ENCODE measurements around the gene KCNMA1.

Gene KCNMA1

DNA sequence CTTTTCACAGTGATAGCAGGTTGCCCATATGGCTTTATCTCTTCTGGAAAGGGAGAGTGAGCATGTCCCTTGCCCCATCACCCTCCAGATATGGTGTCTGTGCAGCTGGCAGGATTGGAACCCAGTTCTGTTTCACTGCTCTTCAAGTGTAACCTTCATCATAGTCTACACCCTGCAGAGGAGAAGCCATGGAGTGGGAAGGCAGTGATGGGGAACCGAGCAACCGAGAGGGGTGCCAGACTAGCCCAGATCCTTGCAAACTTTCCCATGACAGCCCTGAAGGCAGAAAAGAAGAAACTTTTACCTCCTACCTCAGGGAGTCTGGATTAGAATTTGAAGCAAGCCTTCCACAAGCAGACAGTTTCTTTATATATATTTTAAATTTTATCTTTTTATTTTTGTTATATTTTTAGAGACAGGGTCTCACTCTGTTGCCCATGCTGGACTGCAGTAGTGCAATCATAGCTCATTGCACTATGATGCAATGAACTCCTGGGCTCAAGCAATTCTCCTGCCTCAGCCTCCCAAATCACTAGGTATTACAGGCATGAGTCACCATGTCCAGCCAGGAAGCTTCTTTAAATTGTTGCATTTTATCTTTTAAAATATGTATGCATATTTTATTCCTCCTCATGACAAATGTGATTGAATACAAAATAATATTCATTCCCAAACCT, 133.3 kb downstream of the KCNMA1 start:
- no peak for DNase-seq

GRCh38 chr10:77501846-77502261, 135.8 kb downstream of the KCNMA1 start:
- no peak for DNase-seq

DNA sequence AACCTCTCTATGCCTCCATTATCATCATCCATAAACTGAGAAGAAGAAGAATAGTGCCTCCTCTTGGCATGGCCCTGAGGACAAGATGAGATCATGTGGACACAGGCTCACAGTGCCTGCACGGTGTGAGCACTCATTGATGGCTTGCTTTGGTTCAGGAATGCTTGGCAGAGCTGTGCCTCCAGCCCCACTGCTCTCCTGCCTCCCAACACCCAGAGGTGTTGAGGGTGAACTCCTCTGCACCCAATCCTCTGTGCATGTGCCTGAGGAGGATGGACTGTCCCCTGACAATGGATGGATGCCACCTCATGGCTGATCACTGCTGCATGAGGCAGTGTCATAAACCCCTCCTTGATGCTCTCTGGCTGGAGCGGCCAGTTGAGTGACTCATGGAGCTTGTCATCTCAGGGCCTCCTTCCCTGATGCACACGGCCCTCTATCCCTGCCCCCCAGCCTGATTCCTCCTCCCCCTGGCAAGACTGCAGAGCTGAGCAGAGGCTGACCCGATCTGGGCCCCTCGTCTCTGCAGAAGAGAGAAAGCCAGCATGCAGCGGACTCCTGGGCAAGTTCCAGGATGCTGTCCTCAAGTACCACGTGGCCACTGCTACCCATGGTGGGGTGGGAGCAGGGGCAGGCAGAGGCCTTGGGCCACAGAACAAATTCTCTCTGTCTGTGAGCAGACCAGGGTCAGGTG, 136.3 kb downstream of the KCNMA1 start:
- DNase-seq = no peak

GRCh38 chr10:77500754-77501151, 136.9 kb downstream of the KCNMA1 start:
- DNase-seq = no peak

DNA sequence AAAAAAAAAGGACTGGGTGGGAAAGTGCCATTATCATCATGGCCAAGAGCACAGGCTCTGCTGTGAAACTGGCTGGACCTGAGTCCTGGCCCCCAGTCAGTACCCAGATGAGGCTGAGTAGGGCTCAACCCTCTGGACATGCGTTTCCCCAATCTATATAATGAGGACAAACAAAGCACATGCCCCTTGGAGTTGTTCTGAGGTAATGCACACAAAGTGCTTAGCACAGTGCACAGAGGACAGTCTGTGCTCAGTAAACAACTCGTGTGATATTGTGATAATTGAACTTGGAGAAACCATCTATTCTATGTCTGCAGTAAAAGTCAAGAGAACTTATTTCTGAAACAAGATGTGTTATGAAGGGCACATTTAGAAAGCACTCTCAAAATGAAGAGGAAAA, 138.8 kb downstream of the KCNMA1 start:
- DNase-seq = no peak

DNA sequence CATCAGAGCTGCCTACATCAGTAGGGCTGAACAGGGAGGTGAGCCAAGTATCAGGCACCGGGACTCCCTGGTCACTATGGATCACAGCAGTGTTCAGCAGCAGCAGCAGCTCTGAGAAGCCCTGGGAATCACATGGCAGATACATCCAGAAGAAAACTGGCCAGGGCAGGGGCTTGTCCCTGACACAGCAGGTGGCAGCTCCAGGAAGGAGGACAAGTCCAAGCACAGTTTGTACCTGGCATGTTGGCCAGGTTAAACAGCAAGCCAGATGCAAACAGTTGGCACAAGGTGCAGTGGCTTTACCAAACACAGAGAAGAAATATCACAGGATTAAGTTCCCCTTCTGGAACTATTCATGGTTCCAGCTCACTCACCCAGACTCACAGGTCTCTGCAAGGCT, 139.4 kb downstream of the KCNMA1 start:
- no peak for DNase-seq

- no peak for DNase-seq
Observed at GRCh38 chr10:77497748-77498147, 139.9 kb downstream of the KCNMA1 start.

DNA sequence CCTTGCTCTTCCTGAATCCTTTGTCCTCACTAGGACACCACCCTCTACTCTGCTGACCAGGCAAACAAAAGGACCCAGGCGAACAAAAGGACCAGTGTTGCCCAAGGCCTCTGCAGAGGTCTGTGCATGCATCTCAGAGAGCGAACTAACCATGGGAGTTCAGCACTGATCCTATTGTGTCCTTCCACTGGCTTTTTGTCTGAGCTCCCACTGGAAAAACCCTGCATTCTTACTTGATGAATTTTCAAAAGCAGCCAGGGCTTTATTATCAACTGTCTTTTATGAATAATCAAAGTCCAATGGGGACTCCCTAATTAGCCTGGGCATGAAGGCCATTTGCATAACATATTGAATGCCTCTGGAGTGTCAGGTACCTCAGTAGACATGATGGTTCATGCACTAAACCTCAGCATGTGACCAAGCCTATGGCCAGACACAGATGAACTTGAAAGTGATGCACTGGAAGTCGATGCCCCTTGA, 140.6 kb downstream of the KCNMA1 start:
- no peak for DNase-seq

DNA sequence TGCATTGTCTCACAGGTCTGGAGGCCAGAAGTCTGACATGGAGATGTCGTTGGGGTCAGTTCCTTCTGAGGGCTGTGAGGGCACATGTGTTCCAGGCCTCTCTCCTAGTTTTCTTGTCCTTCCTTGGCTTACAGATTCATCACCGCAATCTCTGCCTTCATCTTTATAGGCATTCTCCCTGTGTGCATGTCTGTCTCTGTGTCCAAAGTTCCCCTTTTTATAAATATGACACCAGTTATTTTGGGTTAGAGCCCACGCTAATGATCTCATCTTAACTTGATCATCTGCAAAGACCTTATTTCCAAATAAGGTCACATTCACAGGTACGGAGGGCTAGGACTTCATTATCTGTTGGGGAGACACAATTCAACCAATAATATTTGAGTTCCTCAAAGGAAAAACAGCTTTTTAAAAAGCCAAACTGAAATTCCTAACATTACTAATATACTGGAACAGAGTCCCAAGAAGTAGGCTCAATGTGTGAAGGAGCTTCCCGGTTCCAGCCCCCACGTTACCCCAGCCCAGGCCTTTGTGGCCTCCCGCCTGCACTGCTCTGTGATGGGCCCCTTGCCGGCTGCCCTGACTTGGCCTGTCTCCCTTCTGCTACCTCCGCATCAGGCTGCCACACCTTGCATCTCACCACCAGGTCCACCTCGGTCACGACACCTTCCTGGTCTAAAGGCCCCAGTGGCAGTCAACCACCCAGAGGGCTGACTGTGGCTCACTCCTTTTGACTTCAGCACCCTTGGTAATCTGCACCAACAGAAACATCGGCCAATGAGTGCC, 142.7 kb downstream of the KCNMA1 start:
- DNase-seq = no peak

GRCh38 chr10:77494327-77494726, 143.3 kb downstream of the KCNMA1 start:
- no peak for DNase-seq

DNA sequence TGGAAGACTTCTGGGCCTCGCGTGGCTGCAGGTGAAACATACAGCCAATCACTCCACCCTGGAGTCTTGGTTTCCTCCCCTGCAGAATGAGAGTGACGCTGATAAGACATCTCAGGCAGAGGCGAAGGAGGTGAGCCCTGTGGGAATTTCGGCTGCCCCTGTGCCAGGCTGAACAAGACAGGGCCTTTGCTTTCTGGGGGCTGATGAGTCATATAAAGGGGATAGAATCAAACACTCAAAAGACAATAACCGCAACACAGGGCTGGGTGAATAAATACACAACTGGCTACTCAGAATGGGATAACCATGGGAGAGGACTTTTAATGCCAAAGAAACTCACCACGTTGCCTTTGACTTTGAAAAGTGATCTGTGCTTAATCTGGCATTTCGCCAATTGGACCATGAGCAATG, 143.8 kb downstream of the KCNMA1 start:
- no peak for DNase-seq

DNA sequence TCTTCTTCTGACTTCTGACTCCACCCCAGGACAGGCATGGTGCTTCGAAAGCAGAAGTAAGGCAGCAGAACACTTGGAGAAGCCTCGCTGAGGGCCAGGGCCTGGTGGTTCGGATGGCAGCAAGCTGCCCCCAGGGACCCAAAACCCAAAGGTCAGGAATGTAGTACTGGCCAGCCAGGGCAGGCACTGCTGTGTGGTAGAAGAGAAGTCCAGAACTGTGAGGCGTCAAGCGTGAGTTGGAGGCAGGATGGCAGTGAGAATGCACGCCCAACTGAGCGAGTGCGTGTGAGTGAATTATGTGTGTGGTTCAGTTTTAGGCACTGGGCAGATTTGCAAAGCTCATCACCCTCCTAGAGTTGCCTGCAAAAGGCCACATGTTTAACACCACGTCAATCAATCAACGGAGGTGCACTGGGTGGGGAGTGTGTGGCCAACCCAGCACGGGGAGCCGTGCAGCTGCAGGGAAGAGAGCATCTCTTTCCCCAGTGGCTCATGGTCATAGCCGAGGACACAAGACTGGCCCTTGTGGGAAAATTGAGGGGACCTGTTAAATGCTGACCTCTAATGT, 144.3 kb downstream of the KCNMA1 start:
- no peak for DNase-seq

GRCh38 chr10:77492368-77492994, 145.1 kb downstream of the KCNMA1 start:
- no peak for DNase-seq

DNA sequence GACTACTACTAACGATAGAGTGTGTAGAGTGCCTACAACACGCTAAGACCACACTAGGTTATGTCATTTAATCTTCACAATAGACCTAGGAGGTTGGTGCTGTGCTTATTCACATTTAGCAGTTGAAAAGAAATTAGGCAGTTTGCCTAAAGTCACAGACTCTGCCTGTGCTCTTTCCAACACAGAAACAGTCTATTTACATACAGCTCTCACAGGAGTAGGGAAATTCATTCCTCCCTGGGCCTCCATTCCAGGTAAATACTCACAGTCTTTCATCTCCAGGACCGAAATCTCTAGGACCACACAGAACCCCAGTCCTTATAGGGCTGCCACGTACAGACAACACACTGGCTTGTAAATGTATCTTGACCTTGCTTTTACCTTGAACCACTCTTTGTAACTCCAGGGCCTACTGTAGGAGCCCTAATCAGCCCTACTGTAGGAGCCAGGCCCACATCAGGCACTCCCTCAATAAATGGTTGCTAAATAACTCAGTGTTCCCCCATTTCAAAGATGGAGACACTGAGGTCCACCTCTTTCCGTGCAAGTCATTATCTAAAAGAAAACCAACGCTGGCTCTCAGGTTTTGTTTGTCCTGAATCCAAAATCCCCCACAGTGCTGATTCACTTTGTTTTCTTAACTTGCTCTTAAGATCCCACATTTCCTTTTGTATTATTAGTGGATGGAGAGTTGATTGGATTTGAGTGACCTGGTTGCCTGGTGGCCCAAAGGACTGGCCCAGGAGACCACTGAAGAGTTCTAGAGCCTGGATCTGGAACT, 146.9 kb downstream of the KCNMA1 start:
- no peak for DNase-seq

DNA sequence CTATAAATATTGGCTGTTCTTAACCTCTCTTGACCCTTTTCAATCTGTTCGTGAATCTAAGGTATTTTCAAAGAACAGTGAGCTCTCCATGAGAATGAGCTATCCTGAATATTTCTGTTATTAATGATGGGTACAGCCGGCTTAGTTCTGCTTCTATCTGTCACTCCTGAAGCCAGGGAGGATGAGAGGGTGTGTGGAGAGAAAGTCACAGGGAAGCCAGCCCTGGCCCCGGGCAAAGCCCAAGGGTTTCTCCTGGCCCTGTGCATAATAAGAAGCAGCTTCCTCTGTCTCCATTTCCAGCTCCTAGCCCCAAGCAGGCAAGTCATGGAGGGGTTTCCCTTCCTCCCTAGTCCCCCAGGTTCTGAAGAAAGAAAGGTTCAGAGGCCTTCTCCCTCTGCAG, 151.1 kb downstream of the KCNMA1 start:
- DNase-seq = no peak

DNA sequence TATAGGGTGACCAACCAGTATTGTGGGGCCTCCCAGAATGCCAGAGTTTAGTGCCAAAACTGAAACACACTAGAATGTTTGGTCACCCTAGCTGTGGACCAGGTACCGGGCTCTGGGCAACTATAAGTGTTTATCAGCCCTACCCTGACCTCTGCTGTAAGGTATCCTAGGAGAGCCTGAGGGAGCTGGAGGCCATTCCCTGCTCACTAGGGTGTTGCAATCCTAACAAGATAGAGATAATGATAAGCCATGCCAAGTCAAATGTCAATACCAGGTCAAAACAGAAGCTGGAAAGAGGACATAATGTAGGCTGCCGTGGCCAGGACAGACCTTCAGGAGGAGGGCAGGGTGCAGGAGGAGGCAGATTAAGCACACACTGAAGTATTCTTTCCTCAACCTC, 151.8 kb downstream of the KCNMA1 start:
- no peak for DNase-seq

GRCh38 chr10:77482072-77482471, 155.5 kb downstream of the KCNMA1 start:
- no peak for DNase-seq

DNA sequence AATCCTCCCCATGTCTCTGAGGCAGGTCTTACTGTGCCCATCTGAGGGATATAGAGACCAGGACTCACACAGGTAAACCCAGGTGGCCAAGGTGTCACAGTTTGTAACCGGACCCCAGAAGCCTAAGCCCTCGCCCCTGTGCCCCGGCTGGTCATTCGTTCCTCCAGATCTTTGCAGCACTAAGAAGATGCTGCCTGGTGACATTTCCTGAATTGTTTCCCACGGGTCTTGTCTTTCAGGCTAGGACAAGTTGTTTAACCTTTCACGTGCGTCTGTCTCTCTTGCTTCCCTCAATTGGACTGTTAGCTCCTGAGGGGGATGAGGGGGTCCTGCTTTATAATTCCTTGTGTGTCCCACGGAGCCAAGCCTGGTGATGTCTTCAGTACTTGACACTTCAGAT, 158.0 kb downstream of the KCNMA1 start:
- DNase-seq = no peak

DNA sequence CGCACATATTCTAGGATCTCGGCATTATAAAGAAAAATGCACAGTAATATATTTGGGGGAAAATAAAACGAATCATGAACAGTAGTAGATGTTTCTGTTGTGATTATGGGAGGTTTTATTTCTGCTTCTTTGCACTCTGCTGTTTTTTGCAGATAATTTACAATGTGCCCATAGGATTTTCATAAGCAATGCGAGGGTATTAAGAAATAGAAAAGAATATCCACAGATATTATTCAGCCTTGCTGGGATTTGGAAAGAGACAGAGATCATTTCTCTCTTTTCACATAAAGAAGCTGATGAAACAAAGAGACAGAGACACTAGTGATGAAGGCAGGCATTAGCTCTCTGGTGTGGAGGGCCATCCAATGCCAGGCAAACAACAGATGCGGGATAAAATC, 158.6 kb downstream of the KCNMA1 start:
- no peak for DNase-seq

DNA sequence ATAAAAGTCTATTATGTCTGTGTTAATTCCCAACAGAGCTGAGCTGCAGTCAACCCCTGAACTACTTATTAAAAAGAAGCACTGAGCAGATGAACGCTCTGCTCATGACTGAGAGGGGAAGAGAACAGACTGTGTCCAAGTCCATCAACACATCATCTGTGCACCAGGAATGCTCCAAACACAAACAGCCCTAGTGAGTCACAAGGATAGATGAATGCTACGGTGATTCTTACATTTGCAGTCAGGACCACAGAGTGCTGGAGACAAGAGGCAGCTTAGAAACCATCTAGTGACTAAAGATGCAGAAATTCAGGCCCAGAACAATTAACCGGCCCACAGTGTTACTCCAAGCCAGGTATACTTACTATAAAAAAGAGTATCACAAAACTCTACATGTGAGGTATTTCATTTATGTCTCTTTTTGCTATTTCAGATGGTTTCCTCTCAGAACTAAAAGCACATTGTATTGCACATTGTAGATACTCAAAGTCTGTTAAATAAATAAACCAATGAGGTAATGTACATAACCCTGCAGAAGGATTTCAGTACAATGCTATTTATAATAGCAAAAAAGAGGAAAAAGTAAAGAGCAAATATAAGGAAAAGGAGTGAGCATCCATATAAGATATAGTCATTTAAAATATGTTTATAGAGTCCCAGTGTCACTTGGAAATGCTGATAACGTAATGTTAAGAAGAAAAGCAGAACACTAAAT, 159.2 kb downstream of the KCNMA1 start:
- no peak for DNase-seq

GRCh38 chr10:77475522-77475921, 162.1 kb downstream of the KCNMA1 start:
- no peak for DNase-seq

GRCh38 chr10:77474939-77475338, 162.7 kb downstream of the KCNMA1 start:
- DNase-seq = no peak

Data from stimulated activated CD4-positive, alpha-beta T cell treated with anti-CD3 and anti-CD28 coated beads, Interleukin-2, amount 100 ng/mL, for 48 hours (primary cell).